ENCODE results near the gene EFNA5.

The EFNA5 gene

GRCh38 chr5:107384256-107384655 is 286.5 kb downstream of the EFNA5 start:
- DNase-seq: no peak

- no peak for DNase-seq
Observed at GRCh38 chr5:107383414-107383813, 287.3 kb downstream of the EFNA5 start.

- no peak for DNase-seq
Observed at GRCh38 chr5:107381189-107381856, 289.4 kb downstream of the EFNA5 start.

- DNase-seq: no peak
Observed at GRCh38 chr5:107380654-107381053, 290.1 kb downstream of the EFNA5 start.

GRCh38 chr5:107378218-107378899 is 292.4 kb downstream of the EFNA5 start:
- no peak for DNase-seq

- DNase-seq: no peak
Observed at GRCh38 chr5:107377277-107377609, 293.5 kb downstream of the EFNA5 start.

- DNase-seq: no peak
Observed at GRCh38 chr5:107376546-107377276, 294.0 kb downstream of the EFNA5 start.

GRCh38 chr5:107373549-107374263 is 297.0 kb downstream of the EFNA5 start:
- no peak for DNase-seq

GRCh38 chr5:107372723-107373450 is 297.9 kb downstream of the EFNA5 start:
- DNase-seq: no peak

GRCh38 chr5:107370396-107370968 is 300.3 kb downstream of the EFNA5 start:
- no peak for DNase-seq

GRCh38 chr5:107369622-107370021 is 301.1 kb downstream of the EFNA5 start:
- no peak for DNase-seq

GRCh38 chr5:107368615-107369014 is 302.1 kb downstream of the EFNA5 start:
- DNase-seq: no peak

- DNase-seq: no peak
Observed at GRCh38 chr5:107367939-107368338, 302.8 kb downstream of the EFNA5 start.

GRCh38 chr5:107367480-107367879 is 303.3 kb downstream of the EFNA5 start:
- no peak for DNase-seq

- DNase-seq: no peak
Observed at GRCh38 chr5:107365320-107366109, 305.2 kb downstream of the EFNA5 start.

GRCh38 chr5:107364443-107365319 is 306.1 kb downstream of the EFNA5 start:
- DNase-seq: no peak

GRCh38 chr5:107363768-107364167 is 307.0 kb downstream of the EFNA5 start:
- no peak for DNase-seq

GRCh38 chr5:107361945-107362344 is 308.8 kb downstream of the EFNA5 start:
- no peak for DNase-seq

GRCh38 chr5:107359916-107360234 is 310.9 kb downstream of the EFNA5 start:
- DNase-seq: no peak

- DNase-seq: no peak
Observed at GRCh38 chr5:107359033-107359915, 311.5 kb downstream of the EFNA5 start.

Measured in NCI-H1436 treated with DMSO at 0.1 percent for 48 hours (cell line).